Stimulated activated CD4-positive, alpha-beta T cell treated with anti-CD3 and anti-CD28 coated beads, Interleukin-1b, Interleukin-23, amount 100 ng/mL, for 1 hour (primary cell): ENCODE measurements around the gene SLC8B1.

Experiments used
- DNase-seq, 2 donors: peaks; one replicate each; pipeline ENCODE4 v3.0.0-alpha.2; 2020; ENCODE audit warnings: low read depth in 2 of 2

SLC8B1 gene

DNA sequence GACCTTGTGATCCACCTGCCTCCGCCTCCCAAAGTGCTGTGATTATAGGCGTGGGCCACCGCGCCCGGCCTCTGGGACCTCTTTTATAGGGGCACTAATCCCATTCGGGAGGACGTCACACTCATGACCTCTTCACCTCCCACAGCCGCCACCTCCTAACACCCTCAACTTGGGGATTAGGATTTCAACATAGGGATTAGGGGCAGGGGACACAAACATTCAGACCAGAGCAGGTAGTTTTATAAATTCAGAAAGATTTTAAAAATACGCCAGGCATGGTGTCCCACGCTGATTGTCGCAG, 64.2 kb downstream of the SLC8B1 start:
- no peak for DNase-seq

- DNase-seq = no peak
These were observed 65.5 kb downstream of the SLC8B1 start for GRCh38 chr12:113269257-113269943.

GRCh38 chr12:113268621-113269020, 66.3 kb downstream of the SLC8B1 start:
- no peak for DNase-seq

DNA sequence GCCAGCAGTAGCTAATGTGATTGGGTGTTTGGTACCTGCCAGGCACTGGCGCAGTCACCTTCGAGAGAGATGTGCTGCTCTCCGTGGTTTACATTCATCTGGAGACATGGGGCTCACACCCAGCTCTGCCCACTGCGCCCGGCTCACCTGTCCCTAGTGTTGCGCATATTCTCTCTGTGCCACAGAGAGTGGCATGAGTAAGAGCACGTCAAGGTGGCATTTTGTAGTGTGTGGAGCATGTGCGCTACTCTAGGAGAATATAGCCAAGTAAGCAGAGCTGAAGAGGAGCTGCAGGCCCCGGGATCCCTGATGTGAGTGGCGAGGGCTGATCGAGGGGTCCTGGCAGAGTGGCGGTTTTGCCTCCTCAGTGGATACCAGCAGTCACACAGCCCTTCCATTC, 66.8 kb downstream of the SLC8B1 start:
- DNase-seq = no peak

DNA sequence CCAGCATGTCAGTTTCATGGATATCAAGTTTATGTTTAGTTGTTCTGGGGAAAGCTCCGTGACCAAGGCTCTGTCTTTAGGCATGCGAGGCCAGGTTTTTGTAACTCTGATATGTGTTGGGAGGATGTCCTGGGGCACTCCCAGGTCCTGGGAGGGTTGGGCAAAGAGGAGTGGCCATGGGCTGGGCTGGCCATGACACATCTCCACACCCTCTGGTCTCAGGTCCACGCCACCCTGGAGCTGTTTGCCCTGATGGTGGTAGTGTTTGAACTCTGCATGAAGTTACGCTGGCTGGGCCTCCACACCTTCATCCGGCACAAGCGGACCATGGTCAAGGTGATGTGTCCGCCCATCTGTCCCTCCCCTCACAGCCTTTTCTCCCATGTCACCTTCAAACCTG, 67.3 kb downstream of the SLC8B1 start:
- DNase-seq = no peak

DNA sequence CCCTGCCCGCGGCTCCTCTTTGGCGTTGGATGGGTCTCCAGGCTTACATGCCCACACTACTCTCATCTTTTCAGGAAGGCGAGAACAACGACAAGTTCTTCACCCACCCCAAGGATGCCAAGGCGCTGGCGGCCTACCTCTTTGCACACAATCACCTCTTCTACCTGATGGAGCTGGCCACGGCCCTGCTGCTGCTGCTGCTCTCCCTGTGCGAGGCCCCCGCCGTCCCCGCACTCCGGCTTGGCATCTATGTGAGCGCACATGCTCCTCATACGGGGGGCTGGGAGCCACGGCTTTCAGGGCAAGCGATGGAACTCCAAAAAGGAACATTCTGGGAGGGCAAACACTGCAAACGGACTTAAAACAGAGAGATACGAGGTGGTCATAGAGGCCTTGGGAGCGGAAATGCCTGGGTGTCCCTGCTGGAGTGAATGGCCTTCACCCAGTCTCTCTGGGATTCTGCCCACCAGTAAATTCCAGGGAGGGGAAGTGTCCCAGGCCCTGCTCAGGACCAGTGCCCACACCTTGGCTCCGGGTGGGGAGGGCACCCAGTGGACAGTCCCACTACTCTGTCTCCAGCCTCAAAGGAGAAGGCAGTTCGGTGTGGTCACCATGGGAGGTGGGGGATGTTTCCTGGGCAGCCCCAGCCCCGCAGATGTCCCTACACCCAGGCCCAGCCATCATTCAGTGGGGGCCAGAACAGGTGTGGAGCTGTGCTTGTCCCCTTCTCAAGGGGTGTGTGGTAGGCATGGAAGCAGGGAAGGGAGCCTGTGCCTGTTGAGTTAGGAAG, 68.6 kb downstream of the SLC8B1 start:
- no peak for DNase-seq

DNA sequence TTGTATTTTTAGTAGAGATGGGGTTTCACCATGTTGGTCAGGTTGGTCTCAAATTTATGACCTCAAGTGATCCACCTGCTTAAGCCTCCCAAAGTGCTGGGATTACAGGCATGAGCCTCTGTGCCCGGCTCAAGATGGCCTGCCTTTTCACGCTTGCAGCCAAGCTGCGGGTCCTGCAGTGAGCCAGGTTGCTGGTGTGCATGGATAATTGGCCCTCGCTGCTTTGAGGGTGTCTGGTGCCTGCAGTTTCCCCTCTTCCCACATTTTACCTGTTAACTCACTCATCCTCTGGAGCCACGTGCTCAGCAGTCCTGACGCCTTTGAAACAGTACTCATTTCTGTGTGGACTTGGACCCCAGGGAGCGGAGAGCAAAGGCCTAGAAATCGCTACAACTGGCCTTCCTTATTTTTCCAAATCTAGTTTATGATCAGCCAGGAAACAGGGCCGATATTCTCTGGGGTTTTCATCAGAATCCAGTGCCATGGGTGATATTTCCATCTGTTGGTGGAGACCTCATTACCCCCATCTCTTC, 71.4 kb downstream of the SLC8B1 start:
- no peak for DNase-seq

DNA sequence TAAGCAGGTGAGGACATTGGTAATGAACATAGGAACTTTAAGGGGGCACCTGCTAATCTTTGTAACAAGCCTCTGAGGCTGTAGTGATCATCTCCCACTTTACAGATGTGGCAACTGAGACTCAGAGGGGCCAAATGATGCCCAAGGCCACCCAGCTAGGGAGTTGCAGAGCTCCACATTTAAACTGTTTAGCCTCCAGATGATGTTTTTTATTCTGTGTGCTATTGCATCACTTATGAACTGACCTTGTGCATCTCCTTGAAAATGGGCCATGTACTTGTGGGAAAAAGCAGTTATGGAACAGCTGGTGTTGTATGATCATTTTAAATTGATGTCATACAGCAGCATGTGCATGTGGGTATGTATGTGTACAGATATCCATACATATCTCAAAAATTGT, 72.2 kb downstream of the SLC8B1 start:
- no peak for DNase-seq

- DNase-seq = no peak
These were observed 73.0 kb downstream of the SLC8B1 start for GRCh38 chr12:113261847-113262470.

DNA sequence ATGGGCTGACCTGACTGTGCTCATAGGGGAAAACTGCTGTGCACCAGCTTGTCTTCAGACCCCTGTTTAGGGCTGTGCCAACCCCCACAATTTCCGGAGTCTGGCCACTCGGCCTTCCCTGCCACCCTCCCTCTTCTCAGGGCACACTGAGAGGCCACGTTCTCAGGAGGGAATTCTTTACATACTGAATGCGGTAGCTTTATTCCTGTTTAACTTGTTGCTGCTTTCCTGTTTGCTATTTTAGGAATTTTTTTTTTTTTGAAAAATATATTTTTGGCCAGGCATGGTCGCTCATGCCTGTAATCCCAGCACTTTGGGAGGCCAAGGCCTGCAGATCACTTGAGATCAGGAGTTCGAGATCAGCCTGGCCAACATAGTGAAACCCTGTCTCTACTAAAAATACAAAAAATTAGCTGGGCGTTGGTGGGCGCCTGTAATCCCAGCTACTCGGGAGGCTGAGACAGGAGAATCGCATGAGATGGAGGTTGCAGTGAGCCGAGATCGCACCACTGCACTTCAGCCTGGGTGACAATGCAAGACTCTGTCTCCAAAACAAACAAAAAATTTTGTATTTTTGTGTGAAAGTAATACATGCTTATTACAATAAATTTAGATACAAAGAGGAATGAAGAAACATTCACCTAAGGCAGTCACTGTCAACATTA, 74.1 kb downstream of the SLC8B1 start:
- DNase-seq = no peak

DNA sequence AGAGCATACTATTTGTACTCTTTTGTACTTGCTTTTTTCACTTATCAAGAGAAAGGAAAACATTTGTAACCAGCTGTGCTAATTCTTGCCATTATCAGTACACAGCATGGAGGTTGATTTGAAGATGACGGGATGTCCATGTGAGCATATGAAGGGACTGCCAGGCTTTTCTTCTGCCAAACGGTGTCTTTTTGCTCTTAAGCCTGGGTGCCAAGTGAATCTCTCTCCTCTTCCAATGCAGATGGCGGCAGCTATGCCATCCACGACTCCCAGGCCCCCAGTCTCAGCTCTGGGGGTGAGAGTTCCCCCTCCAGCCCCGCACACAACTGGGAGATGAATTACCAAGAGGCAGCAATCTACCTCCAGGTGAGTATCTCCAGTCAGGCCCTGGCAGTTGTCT, 74.8 kb downstream of the SLC8B1 start:
- DNase-seq = no peak

DNA sequence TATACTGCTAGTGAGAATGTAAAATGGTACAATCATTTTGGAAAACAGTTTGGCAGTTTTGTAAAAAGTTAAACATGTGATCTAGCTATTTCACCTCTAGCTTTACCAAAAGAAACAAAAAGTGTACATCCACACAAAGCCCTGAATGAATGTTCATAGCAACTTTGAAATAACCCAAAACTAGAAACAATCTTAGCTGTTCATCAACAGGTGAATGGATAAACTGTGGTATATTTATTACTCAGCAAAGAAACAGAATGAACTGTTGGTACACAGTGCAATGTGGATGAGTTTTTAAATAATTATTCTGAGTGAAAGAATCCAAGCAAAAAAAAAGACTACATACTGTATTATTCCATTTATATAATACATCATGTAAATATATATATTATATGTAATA, 77.3 kb downstream of the SLC8B1 start:
- DNase-seq = no peak

GRCh38 chr12:113254298-113254697, 80.6 kb downstream of the SLC8B1 start:
- DNase-seq = no peak

- no peak for DNase-seq
These were observed 81.2 kb downstream of the SLC8B1 start for GRCh38 chr12:113253532-113254285.

- no peak for DNase-seq
These were observed 82.4 kb downstream of the SLC8B1 start for GRCh38 chr12:113252494-113252893.

DNA sequence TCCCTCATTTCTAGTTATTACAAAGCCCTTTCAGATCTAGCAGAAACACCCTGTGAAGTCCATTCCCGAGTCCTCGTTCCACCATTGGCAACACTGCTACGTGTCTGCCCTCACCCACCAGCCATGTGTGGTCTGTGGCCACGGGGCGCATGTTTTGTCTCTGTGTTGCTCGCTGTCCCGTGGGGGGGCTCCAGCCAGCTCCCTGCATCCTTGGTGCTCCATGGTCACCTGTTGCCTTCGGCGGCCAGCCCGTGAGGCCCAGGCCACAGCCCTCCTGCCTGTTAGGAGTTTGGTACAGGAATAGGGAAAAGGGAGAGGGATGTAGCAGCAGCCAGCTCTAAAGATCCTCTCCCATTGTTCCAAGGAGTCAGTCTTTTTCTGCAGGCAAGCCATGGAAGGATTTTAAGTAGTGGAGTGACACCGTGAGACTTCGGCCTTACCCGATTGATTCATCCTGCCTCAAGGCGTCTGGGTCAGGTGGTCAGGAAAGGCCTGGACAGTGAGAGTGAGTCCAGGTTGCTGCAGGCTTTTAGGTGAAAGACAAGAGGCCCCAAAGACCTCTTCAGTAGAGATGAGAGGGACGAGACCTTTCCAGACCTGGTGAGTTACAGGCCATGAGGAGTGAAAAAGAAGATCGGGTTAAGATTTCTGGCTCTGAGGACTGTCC, 83.4 kb downstream of the SLC8B1 start:
- DNase-seq = no peak

- DNase-seq = no peak
These were observed 84.9 kb downstream of the SLC8B1 start for GRCh38 chr12:113250045-113250444.

- DNase-seq = no peak
These were observed 85.4 kb downstream of the SLC8B1 start for GRCh38 chr12:113249546-113249945.

GRCh38 chr12:113248842-113249435, 86.0 kb downstream of the SLC8B1 start:
- DNase-seq = no peak
